Natural killer cell (primary cell): ENCODE data around the gene IRAG1. TPM values are rescaled to one million over a fixed set of nuclear protein-coding genes. Genes with fewer than 3 reads are reported as not detected.

Source experiments
- ATAC-seq, 3 donors: fragments of 150-1000 bp in 2 of 3; fragments of 200-7000 bp in 1 of 3; cut with Tn5 transposase; 1 replicate in 1 of 3; 2 replicates in 2 of 3; pipeline ENCODE4 v1.10.0; 2021; ENCODE audit warnings: mild to moderate bottlenecking in 2 of 3, moderate library complexity in 2 of 3
- DNase-seq, 2 donors: peaks; one replicate each; pipeline versions ENCODE4 v3.0.0 to v3.0.0-alpha.2; 2013 to 2021; ENCODE audit warnings: mixed read lengths in 1 of 2
- H3K27ac ChIP-seq: one replicate; pipeline ENCODE4 v1.5.1; 2013; ENCODE audit warnings: mild to moderate bottlenecking, low read length
- H3K27me3 ChIP-seq: one replicate; pipeline ENCODE4 v1.6.1; 2013; ENCODE audit warnings: low read length; ENCODE audit not compliant: control insufficient read depth, insufficient read depth
- H3K36me3 ChIP-seq: one replicate; pipeline ENCODE4 v1.6.1; 2013; ENCODE audit warnings: low read length; ENCODE audit not compliant: control insufficient read depth, insufficient read depth
- H3K4me1 ChIP-seq: one replicate; pipeline ENCODE4 v1.6.1; 2013; ENCODE audit warnings: low read length; ENCODE audit not compliant: control insufficient read depth, insufficient read depth
- H3K4me3 ChIP-seq: one replicate; pipeline ENCODE4 v1.5.1; 2013; ENCODE audit warnings: low read length
- H3K9me3 ChIP-seq: one replicate; pipeline ENCODE4 v1.6.1; 2013; ENCODE audit warnings: low read length; ENCODE audit not compliant: control insufficient read depth, insufficient read depth
- H3K27ac Mint-ChIP-seq, 2 donors: one replicate each; pipeline ENCODE4 v1.8.0; 2022; ENCODE audit warnings: mild to moderate bottlenecking in 2 of 2, mixed read lengths in 2 of 2, moderate library complexity in 1 of 2
- H3K27me3 Mint-ChIP-seq, 2 donors: one replicate each; pipeline ENCODE4 v1.8.0; 2022; ENCODE audit warnings: low read depth in 2 of 2, mixed read lengths in 2 of 2
- H3K36me3 Mint-ChIP-seq: one replicate; pipeline ENCODE4 v1.8.0; 2022; ENCODE audit warnings: mixed read lengths
- H3K4me1 Mint-ChIP-seq, 2 donors: one replicate each; pipeline ENCODE4 v1.8.0; 2022; ENCODE audit warnings: mixed read lengths in 2 of 2
- H3K4me3 Mint-ChIP-seq: one replicate; pipeline ENCODE4 v1.8.0; 2022; ENCODE audit warnings: mild to moderate bottlenecking, moderate library complexity, mixed read lengths
- H3K9me3 Mint-ChIP-seq, 2 donors: one replicate each; pipeline ENCODE4 v1.8.0; 2022; ENCODE audit warnings: mixed read lengths in 2 of 2
- WGBS: methylation state at CpG from one replicate; pipeline ENCODE4 v1.1.7; 2013; ENCODE audit warnings: missing lambda C conversion rate; ENCODE audit not compliant: insufficient coverage; 5-methylcytosine and 5-hydroxymethylcytosine counted together
- intact Hi-C: fragments of 100-400 bp; cut with micrococcal nuclease; formaldehyde crosslinking; loops from one replicate; pipeline ENCODE4 v1.14.2; 2022
- total RNA-seq, 4 donors: library from RNA; stranded (reverse); fragments of 120-200 nt in 1 of 4; gene quantifications; one replicate each; pipeline versions ENCODE4 v1.2.3 to v1.2.4, GENCODE V29; 2013 to 2022
- TF ChIP-seq, protein P1 (sequence below): fragments of 200-600 bp; IDR thresholded peaks from one replicate; pipeline ENCODE4 v1.8.0; 2022; ENCODE audit warnings: antibody characterized with exemption

IRAG1 gene
- total RNA-seq, 3 donors from 2014 or later (not counting 1 experiment from before 2014, with no cell fraction given): 0.50 to 0.54 TPM; not detected in 1

- TF ChIP-seq, protein P1, sequence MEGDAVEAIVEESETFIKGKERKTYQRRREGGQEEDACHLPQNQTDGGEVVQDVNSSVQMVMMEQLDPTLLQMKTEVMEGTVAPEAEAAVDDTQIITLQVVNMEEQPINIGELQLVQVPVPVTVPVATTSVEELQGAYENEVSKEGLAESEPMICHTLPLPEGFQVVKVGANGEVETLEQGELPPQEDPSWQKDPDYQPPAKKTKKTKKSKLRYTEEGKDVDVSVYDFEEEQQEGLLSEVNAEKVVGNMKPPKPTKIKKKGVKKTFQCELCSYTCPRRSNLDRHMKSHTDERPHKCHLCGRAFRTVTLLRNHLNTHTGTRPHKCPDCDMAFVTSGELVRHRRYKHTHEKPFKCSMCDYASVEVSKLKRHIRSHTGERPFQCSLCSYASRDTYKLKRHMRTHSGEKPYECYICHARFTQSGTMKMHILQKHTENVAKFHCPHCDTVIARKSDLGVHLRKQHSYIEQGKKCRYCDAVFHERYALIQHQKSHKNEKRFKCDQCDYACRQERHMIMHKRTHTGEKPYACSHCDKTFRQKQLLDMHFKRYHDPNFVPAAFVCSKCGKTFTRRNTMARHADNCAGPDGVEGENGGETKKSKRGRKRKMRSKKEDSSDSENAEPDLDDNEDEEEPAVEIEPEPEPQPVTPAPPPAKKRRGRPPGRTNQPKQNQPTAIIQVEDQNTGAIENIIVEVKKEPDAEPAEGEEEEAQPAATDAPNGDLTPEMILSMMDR: no peak
- H3K27me3 ChIP-seq: no peaks in the 10 kb centered on the region
- no peak overlapping the region for H3K4me3 ChIP-seq
- Mint-ChIP-seq H3K36me3 (no peaks in the 10 kb centered on the region), H3K27me3 (peaks cover 4 to 18% of the 10 kb centered on the region in 2 donors), H3K27ac (no peak overlapping the region), H3K4me3 (no peak overlapping the region), H3K9me3 (no peaks in the 10 kb centered on the region), H3K4me1 (peaks cover 5 to 9% of the 10 kb centered on the region in 2 donors)
- peaks cover 7% of the 10 kb centered on the region for H3K4me1 ChIP-seq
- H3K9me3 ChIP-seq: no peaks in the 10 kb centered on the region
- DNase-seq (no peak), ATAC-seq (no peak)
- H3K27ac ChIP-seq: no peak overlapping the region
- WGBS: 91% methylated on average over 1 of the region's 3 CpGs
- no peaks in the 10 kb centered on the region for H3K36me3 ChIP-seq
- intact Hi-C loops: loop anchor here (10.0 kb wide), 1 partner anchor 426 kb away; the partner anchor contains the start of gene ADM
Observed at GRCh38 chr11:10731064-10731680, 37.6 kb upstream of the IRAG1 start.

GRCh38 chr11:10730151-10730550 lies 36.6 kb upstream of the IRAG1 start:
- Histone ChIP-seq H3K9me3 (no peaks in the 10 kb centered on the region), H3K4me3 (no peak overlapping the region), H3K27ac (no peak overlapping the region), H3K27me3 (no peaks in the 10 kb centered on the region), H3K4me1 (no peaks in the 10 kb centered on the region), H3K36me3 (no peaks in the 10 kb centered on the region)
- H3K9me3 Mint-ChIP-seq: no peaks in the 10 kb centered on the region
- intact Hi-C loops: loop anchor here (10.0 kb wide), 1 partner anchor 425 kb away; the partner anchor contains the start of gene ADM
- no peak overlapping the region for H3K4me3 Mint-ChIP-seq
- 92% methylated on average over 3 of the region's 3 CpGs for WGBS
- no peaks in the 10 kb centered on the region for H3K36me3 Mint-ChIP-seq
- no peak overlapping the region for H3K27ac Mint-ChIP-seq
- TF ChIP-seq, protein P1: no peak
- no peaks in the 10 kb centered on the region for H3K4me1 Mint-ChIP-seq
- H3K27me3 Mint-ChIP-seq: peaks cover 6 to 18% of the 10 kb centered on the region in 2 donors
- ATAC-seq: no peak
- no peak for DNase-seq

DNA sequence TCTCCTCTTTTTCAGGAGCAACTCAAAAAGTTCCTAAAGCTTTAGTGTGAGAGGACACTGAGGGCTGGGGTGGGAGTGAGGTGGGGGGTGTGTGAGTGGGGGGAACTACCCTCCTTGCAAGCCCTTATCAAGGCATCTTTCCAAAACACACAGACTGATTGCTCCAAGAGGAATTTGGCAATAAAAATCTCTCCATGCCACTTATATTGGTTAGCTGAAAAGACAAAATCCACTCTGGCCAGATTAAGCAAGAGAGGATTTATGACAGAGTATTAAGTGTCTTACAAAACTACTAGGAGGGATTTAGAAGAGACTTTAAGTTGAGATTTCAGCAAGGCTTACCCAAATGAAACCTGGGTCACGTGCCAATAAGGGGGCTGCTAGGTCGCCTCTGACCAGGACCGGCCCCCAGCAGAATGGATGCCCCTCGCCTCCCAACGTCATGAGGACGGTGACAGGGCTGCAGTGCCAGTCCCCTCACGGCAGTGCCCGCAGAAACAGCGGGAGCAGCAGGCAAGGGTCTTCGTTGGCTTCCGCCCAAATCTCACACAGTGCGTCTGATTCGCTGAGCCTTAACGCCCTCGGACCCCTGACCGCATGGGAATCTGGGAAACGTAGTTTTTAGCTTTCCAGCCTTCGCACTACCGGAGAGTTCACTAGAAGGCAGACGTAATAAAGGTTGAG lies 35.4 kb upstream of the IRAG1 start:
- Histone ChIP-seq H3K4me1 (no peaks in the 10 kb centered on the region), H3K36me3 (no peaks in the 10 kb centered on the region), H3K9me3 (no peaks in the 10 kb centered on the region), H3K27me3 (no peaks in the 10 kb centered on the region), H3K4me3 (no peak overlapping the region), H3K27ac (no peak overlapping the region)
- Mint-ChIP-seq H3K27ac (no peak overlapping the region), H3K27me3 (peaks cover 6 to 18% of the 10 kb centered on the region in 2 donors), H3K36me3 (no peaks in the 10 kb centered on the region), H3K4me3 (no peak overlapping the region), H3K9me3 (no peaks in the 10 kb centered on the region), H3K4me1 (no peaks in the 10 kb centered on the region)
- DNase-seq: no peak
- intact Hi-C loops: no loop called here
- TF ChIP-seq, protein P1: no peak
- WGBS: 90% methylated on average over 20 of the region's 20 CpGs
- no peak for ATAC-seq
